HUDEP-2 (cell line): ENCODE measurements around the gene RGS14.

Experiments used
- DNase-seq, 76 experiments: peaks; one replicate each; lab custom pipeline; 2025; ENCODE audit not compliant: unreplicated experiment in 76 of 76; lab: John Stamatoyannopoulos, UW

The RGS14 gene

DNA sequence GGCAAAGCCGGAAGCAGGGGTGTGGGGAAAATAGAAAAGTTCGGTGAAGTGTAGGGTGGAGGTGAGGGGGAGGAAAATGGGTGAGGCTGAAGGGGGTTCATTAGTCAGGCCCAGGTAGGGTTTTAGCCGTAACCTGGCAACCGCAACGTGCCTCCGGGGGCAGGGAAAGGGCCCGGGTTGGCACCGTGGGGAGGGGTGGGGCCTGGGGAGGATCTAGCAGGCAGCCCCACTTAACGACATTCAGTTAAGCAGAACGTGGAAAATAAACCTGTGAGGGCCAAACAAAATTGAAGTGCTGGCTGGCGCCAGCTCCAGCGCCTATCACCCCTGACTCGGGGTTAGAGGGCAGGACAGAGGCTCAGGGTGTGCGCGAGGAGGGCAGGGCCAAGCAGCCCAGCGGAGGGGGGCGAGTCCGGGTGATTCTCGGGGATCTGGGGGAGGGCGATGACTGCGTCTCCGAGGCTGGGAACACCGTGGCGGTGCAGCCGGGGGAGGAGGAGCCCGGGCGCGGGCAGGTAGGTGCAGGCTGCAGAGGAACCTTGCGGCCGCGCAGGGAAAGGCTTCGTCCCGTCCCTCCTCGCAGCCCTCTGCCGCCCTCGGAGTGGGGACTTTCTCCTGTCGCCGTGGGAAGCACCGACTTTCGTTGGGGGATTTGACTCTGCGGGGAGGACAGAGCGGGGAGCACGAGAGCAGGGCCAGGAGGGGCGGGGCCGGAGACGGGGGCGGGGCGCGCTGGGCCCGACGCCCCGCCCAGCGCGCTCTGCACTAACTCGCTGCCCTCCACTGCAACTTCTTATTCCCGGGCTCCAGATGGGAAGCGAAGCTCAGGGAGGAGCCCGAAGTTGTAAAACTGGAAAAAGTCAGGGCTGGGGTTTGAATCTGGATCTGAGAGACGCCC is 5.1 kb downstream of the RGS14 start:
- peak in 74 of 76 experiments; percentile 29 to 95 (median 76) for DNase-seq

- DNase-seq, result no peak
Observed at GRCh38 chr5:177363565-177363964, 5.8 kb downstream of the RGS14 start.

DNA sequence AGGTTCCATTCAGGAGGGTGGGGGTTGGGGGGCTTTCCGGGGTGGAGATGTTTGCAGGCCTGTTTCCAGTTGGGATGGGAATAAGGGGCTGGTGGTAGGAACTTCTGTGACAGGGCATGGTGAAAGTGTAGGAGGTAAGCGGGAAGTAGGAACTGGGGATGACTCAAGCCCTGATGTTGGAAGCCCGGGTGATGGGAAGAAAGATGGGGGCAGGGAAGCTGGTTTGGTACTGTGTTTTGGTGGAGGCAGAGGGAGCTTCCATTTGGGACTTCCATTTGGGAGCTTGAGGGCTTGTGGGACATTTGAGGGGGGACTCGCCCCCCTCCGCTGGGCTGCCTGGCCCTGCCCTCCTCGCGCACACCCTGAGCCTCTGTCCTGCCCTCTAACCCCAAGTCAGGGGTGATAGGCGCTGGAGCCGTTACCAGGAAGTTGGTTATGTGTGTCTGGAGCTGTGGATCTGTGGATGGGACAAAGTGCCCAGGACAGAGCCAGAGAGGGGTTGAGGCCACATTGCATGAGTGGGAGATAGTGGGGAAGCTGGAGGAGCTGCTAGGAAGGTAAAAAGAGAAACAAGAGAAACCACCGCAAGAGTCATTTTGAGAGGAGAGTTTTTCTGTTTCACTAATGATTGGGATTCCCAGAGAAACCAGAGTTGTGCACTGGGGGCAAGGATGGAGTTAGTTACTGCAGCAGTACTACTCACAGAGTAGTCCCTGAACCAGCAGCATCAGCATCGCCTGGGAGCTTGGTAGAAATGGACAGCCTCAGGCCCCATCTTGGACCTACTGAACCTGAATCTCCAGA is 6.6 kb downstream of the RGS14 start:
- DNase-seq, result no peak

DNA sequence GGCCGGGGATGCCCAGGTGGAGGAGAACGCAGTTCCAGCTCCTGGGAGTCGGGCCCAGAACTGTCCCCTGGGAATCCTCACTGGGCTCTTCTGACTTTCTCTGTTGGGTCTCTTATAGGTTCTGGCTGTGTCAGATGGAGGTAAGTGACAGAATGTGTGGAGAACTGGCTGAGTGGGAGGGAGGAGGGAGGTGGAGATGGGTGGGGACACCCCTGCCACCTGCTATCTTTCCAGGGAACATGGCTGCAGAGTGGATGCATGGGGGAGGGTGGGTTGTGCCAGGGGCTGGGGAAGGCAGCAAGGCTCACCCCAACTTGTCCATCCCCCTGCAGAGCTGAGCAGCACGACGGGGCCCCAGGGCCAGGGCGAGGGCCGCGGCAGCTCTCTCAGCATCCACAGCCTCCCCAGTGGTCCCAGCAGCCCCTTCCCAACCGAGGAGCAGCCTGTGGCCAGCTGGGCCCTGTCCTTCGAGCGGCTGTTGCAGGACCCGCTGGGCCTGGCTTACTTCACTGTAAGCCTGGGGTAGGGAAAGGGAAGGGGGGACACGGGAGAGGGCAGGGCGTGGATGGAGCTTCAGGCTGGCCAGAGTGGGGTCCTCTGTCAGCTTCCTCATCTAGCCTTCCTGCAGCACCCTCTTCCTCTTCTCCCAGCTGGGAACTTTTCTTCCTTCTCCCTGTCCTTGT is 8.3 kb downstream of the RGS14 start:
- no peak for DNase-seq

- peak in 66 of 76 experiments; percentile 11 to 82 (median 50) for DNase-seq
Observed at GRCh38 chr5:177366528-177367322, 9.0 kb downstream of the RGS14 start.

GRCh38 chr5:177367323-177367848 is 9.7 kb downstream of the RGS14 start:
- no peak for DNase-seq

DNA sequence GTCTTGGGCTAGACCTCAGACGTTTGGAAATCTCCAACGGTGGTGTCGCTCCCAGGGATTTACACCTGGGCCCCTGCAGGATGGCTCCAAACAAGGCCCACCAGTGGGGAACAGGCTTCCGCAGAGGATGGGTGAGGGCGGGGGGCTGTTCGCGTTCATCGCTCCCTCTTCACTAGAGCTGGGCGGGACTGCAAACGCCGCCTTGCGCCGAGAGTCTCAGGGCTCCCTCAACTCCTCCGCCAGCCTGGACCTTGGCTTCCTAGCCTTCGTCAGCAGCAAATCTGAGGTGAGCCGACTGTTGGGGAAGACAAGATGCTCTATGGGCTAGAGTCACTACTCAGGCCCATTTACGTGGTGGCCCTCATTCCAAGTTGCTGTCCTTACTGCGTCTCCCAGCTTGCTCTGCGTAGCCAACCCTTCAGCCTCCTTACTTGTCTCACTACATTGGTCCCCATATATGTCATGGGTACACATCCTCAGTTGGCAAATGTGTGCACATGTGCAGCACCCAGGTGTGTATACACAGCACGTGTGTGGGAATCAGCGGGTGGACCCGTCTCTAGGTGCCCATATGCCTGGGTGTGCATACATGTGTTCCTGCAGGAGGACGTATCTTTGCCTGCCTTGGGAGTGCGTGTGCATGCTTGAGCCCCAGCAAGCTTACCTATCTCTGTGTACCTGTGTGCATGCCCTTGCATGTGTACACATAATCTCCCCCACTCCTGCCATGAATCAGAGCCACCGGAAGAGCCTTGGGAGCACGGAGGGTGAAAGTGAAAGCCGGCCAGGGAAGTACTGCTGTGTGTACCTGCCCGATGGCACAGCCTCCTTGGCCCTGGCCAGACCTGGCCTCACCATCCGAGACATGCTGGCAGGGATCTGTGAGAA is 10.5 kb downstream of the RGS14 start:
- DNase-seq, result no peak

- peak in 26 of 76 experiments; percentile 5 to 41 (median 23) for DNase-seq
Observed at GRCh38 chr5:177368869-177369644, 11.3 kb downstream of the RGS14 start.

DNA sequence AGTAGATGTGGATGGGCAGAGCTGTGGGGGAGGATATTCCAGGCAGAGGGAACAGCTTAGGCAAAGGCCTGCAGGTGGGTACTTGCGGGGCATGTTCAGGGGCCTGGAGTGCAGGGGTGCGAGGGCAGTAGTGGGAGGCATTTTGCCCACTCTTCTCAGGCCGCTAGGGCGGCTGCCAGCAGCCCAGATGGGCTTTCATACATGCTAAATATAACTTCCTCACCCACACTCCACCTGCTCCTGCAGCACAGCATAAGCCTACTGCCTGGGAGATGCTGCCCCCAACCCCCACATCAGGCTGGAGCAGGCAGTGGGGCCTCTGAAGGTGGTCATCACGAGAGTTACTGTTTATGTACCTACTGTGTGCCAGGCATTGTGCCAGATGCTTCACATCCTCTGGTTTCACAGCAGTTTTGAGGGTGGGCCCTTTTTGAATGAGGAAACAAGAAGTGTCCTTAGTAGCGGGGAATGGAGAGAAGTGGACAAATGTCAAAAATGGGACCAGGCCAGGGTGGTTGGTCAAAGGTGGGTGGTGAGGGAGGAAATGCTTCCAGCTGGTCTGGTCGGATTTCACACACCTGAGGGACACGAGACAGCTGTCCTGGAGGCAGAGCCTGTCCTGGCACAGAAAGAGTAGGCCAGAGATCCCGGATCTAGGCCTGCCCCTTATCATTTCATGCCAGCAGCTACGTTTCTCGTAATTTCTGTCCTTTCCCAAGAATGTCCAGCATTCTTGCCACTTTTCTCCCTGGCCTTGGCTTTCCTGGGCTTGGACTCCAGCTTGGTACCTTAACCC is 12.1 kb downstream of the RGS14 start:
- peak in 1 of 76 experiments; percentile 3 for DNase-seq

DNA sequence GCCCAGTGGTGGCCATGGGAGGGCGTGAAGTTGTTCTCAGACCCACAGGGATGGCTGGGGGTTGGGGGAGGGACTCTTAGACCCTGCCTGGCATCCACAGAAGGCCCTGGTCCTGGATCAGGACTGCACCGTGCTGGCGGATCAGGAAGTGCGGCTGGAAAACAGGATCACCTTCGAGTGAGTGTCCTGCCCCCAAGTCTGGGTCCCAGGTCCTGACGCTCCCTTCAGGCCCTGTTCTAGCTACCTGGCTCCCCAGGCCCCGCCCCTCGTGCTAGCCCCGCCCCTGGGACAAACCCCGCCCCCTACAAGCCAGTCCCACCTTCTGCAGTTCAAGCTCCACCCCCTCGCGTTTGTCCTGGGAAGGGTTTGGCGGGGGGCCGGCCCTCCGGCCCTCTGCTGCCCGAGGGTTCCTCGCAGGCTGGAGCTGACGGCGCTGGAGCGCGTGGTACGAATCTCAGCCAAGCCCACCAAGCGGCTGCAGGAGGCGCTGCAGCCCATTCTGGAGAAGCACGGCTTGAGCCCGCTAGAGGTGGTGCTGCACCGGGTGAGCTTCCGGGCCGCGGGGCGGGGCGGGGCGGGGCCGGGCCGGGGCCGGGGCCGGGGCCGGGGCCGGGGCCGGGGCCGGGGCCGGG is 12.9 kb downstream of the RGS14 start:
- peak in 73 of 76 experiments; percentile 19 to 83 (median 69) for DNase-seq

GRCh38 chr5:177371120-177372033 is 13.7 kb downstream of the RGS14 start:
- DNase-seq, result no peak

DNA sequence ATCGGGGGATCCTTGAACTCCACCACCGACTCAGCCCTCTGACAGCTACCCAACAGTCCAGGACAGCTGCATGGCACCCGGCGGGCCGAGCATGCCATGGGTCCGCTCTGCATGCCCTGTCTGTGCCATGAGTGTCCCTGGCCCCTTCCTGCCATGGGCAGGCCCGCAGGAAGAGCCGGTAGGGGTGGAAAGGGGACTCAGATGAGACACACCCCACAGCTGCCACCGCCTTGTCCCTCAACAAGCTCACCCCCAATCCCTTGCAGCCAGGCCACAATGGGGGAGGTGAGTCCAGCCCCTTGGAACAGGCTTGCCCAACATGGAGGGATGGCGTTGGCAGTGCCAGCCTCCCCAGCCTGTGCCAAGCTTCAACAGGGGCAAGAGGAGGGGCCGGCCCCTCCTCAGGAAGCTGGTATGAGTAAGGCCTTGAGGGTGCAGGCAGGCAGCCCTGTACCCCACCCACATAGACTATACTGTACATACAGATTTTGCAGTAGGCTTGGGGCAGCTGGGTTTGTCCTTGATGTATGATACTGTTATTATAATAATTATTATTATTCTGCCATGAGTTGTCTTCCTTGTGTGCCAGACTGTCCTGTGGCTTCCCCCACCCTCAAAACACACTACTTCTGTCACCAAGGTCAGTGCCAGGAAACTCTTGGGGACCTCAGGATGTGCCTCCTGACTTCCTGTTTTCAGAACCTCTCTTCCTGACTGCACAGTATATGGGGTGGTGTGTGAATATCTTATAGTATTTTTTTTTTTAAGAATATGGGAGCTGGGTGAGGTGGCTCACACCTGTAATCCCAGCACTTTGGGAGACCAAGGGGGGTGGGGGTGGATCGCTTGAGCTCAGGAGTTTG is 14.5 kb downstream of the RGS14 start:
- no peak for DNase-seq

- no peak for DNase-seq
Observed at GRCh38 chr5:177372910-177373309, 15.2 kb downstream of the RGS14 start.

DNA sequence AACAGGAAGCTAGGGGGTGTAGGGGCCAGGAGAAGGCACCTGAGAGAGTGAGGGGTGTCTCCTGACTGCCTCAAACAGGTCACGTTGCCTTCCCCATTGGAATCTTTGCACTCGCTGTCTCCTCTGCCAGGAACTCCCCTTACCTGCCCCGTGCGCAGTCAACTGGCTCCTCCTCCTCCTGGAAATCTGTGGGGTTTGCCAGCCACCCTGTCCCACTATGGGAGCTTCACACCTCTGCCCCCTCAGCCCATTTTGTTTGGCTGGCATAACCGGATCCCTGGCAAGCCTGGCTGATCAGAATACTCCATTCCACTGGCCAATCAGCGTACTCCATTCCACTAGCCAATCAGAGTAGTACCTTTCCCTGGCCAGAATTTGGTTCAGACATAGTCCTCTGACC is 16.1 kb downstream of the RGS14 start:
- DNase-seq, result no peak

DNA sequence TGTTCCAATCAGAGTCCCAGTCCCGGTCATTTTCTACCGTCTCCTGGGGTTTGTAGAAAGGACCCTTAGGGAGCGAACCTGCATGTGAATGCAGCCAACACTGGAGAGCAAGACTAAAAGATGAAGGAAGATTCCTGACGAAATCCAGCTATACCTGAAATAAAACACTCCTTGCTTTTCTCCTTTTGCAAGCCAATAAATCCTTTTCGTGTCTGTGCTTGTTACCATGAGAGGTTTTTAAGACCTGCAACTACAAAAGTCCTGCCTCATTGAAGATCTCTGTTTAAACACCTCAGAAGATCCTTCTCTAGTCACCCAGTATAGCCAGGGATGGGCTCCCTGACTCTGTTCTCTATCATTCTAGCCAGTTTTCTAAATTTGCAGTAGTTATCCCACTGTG is 16.5 kb downstream of the RGS14 start:
- DNase-seq, result no peak
